Measurements from ENCODE around the gene C1orf159.

C1orf159 gene

DNA sequence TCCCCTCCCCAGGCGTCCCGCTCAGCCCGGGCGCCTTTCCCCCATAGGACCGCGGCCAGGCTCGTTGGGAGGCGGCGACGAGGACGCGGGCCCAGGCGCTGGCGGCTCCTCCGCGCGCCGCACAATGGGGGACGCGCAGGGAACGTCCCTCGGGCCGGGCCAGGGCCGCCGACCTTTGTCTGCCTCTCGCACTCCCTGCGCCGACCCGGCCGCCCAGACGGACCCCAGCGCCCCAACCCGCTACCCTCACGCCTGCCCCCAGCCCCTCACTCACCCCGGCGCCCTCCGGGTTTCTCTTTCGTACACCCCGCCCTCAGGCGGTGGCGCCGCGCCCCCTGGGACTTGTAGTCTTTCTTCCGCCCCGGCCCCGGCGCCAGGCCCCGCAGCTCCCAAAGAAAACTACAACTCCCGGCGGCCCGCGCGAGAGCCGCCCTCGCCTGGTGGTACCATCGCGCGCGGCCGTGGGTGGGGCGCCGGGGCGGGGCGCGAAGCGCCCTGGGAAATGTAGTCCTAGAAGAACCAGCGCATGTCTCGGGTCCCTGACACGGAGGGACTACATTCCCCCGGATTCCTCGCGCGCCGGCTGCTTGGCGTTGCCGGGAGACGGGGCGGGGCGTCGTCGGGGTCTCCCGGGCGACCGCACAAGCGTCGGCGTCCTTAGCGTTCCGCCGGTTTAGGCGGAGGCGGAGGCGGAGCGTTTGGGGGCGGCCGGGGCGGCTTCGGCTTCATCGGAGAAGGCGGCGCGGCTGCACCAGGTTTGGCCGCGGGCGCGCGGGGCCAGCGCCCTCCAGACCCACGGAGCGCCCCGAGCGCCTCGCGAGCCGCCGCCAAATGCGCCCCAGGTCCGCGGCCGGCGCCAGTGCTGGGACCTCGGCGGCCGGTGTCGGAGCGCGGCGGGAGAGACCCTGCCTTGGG is at the start of gene C1orf159:
Gene C1orf159 (minus strand): TSS at position 304 of the 915 bp plus-strand sequence. CDS start 24,546 bp downstream, outside the sequence.
- TF ChIP-seq, protein P1, sequence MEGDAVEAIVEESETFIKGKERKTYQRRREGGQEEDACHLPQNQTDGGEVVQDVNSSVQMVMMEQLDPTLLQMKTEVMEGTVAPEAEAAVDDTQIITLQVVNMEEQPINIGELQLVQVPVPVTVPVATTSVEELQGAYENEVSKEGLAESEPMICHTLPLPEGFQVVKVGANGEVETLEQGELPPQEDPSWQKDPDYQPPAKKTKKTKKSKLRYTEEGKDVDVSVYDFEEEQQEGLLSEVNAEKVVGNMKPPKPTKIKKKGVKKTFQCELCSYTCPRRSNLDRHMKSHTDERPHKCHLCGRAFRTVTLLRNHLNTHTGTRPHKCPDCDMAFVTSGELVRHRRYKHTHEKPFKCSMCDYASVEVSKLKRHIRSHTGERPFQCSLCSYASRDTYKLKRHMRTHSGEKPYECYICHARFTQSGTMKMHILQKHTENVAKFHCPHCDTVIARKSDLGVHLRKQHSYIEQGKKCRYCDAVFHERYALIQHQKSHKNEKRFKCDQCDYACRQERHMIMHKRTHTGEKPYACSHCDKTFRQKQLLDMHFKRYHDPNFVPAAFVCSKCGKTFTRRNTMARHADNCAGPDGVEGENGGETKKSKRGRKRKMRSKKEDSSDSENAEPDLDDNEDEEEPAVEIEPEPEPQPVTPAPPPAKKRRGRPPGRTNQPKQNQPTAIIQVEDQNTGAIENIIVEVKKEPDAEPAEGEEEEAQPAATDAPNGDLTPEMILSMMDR (IDR thresholded peaks at IDR 0.05), result no peak
- peaks cover 18% of the 10 kb centered on the region for H3K4me1 Mint-ChIP-seq
- H3K4me3 Mint-ChIP-seq, result peak within 1 kb of the TSS; percentile 88
- peaks cover 42% of the 10 kb centered on the region for H3K9me3 Mint-ChIP-seq
- peak; percentile 99 for DNase-seq
- peaks cover 42% of the 10 kb centered on the region for H3K36me3 Mint-ChIP-seq (ENCODE audit: low read depth)
- no peak within 1 kb of the TSS for H3K27ac Mint-ChIP-seq
- H3K27me3 Mint-ChIP-seq (ENCODE audit: low read depth, poor library complexity), result peaks cover 47% of the 10 kb centered on the region

DNA sequence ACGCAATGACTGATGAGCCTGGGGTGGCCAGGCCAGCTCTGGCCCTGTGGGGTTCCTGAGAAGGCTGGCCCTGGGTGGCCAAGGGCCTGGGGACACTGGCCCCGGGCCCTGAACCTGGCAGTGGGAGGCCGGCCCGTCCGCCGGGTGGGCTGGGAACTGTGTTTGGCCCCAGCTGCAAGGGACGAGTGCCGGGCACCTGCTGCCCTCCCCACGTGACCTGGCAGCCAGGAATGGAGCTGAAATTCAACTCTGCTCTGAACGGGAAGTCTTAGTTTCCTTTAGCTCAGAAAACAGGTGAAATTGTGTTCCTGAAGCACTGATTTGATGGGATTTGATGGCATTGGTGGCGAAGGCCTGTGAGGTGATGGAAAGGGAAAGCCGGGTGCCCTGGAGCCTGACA is 49.6 kb upstream of the C1orf159 start:
- Mint-ChIP-seq H3K4me3 (peak overlapping the region; percentile 53), H3K36me3 (ENCODE audit: low read depth) (no peaks in the 10 kb centered on the region), H3K27ac (peak overlapping the region; percentile 45), H3K9me3 (no peaks in the 10 kb centered on the region), H3K27me3 (ENCODE audit: low read depth, poor library complexity) (peaks cover 17% of the 10 kb centered on the region), H3K4me1 (peaks cover 30% of the 10 kb centered on the region)
- TF ChIP-seq, protein P1 (IDR thresholded peaks at IDR 0.05), result no peak
- no peak for DNase-seq

DNA sequence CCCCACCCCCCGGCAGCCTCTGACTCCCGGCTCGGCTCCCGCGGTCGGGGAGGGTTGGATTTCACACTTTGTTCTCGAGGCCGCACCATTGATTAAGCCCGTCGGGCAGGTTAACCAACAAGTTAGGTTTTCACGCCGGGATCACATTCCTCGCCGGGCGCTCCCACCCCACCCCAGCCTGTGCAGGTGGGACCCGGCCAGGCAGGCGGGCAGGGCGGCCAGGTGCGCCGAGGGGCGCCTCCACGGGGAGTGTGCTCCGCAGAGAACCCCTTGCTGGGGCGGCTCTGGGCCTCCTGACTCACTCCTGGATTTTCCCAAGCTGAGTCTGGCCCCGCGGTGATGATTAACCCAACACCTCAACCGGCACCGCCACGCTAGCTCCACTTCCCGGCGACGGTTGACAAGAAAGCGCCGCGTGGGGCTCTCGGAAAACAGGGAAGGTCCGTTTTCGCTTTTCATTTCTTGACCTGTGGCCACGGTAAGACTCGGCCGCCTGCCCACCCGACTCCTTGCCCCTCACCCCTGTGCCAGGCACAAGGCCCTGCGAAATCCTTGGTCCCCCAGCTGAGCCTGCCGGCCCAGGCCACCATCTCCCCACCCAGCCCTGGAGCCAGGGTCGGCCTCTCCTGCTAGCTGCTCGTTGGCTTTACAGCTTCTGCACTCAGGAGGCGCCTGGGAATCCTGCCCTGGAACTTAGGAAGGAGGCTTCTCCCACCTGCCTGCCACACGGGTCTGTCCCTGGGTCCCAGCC is 49.0 kb upstream of the C1orf159 start:
- TF ChIP-seq, protein P1 (IDR thresholded peaks at IDR 0.05), result no peak
- Mint-ChIP-seq H3K4me3 (no peak overlapping the region), H3K36me3 (ENCODE audit: low read depth) (no peaks in the 10 kb centered on the region), H3K9me3 (no peaks in the 10 kb centered on the region), H3K27ac (no peak overlapping the region), H3K27me3 (ENCODE audit: low read depth, poor library complexity) (peaks cover 11% of the 10 kb centered on the region), H3K4me1 (peaks cover 24% of the 10 kb centered on the region)
- DNase-seq, result peak; percentile 39

DNA sequence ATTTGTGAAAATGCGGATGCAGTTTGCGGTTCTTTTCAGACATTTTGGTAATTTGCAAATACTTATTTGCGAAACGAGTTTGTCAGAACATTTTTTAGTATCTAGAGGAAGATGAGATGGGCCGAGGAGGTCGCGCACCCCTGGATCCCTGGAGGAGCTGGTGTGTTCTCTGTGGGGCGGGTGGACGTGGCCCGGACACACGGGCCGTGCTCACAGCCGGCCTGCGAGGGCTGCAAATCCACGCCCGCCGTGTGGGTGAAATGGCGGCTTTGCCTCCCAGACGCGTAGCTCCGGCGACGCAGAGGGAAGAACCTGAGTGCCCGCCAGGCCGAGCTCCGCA is 48.4 kb upstream of the C1orf159 start:
- TF ChIP-seq, protein P1 (IDR thresholded peaks at IDR 0.05), result no peak
- Mint-ChIP-seq H3K27ac (peak overlapping the region; percentile 71), H3K4me1 (peaks cover 23% of the 10 kb centered on the region), H3K36me3 (ENCODE audit: low read depth) (no peaks in the 10 kb centered on the region), H3K27me3 (ENCODE audit: low read depth, poor library complexity) (peaks cover 10% of the 10 kb centered on the region), H3K9me3 (no peaks in the 10 kb centered on the region), H3K4me3 (peak overlapping the region; percentile 58)
- no peak for DNase-seq

DNA sequence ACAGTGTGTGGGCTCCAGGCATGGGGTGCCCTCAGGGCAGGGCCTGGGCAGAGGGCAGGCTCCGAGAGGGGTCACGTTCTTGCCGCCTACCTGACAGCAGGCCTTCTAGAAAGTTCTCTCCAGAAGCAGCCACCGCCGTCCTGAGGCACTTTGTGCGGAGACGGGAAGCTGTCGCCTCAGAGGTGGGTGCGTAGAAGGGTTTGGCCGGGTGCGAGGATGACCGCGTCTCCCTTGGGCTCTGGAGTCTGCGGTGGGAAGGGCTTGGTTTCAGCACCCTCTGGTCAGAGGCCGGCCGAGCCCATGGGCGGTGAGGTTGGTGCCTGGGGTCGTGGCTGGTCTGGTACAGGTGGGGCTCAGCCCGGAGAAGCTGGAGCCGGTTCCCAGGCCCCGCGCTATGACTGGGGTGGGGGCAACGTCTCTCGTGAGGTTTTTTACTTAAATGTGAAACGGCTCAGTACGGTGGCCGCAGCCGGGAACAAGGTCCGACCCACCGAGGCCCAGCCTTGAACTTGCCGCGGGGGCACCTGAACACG is 47.7 kb upstream of the C1orf159 start:
- H3K4me3 Mint-ChIP-seq, result peak overlapping the region; percentile 58
- peaks cover 23% of the 10 kb centered on the region for H3K4me1 Mint-ChIP-seq

More for the DNA sequence above, 47.7 kb upstream of the C1orf159 start:
- Mint-ChIP-seq H3K27ac (no peak overlapping the region), H3K9me3 (no peaks in the 10 kb centered on the region), H3K36me3 (ENCODE audit: low read depth) (no peaks in the 10 kb centered on the region), H3K27me3 (ENCODE audit: low read depth, poor library complexity) (peaks cover 10% of the 10 kb centered on the region)
- TF ChIP-seq, protein P1 (IDR thresholded peaks at IDR 0.05), result no peak
- DNase-seq, result no peak

Measured in nephron progenitor cell (in vitro differentiated cells).